NCI-H1105 (cell line): Measurements from ENCODE around the gene COX15.
"Not testable (repeated sequence)": the region's sequence is repeated elsewhere in the genome, so short reads cannot be mapped to it uniquely, and the experiment has no call there.

Experiments used
- DNase-seq: peaks from one replicate; lab custom pipeline; 2025; lab: John Stamatoyannopoulos, UW

COX15 gene

GRCh38 chr10:99732033-99732842, at the start of gene COX15, which contains the start of gene CUTC:
COX15 (minus strand) TSS chr10:99732127; CDS start chr10:99732049, 78 bp downstream.
CUTC (plus strand) TSS chr10:99732234; CDS start chr10:99732349, 115 bp downstream.
- DNase-seq: peak; percentile 88

DNA sequence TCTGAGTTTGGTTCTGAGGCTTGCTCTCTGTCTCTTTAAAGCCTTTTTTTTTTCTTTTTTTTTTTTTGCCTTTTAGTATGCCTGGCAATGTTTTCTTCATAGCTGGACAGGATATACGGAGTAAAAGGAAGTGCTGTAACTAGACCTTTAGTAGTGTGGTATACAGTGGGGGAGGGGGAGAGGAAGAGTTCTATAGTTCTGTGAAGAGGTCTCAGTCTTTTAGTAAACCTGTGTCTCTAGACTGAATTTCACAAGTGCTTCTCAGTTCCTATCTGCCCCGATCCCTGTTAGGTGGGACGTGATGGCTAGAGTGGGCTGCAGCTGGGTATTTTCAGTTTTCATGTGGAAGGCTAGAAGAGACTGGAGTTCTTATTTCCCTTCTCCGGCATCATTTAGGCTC, 47.4 kb upstream of the COX15 start:
- no peak for DNase-seq

DNA sequence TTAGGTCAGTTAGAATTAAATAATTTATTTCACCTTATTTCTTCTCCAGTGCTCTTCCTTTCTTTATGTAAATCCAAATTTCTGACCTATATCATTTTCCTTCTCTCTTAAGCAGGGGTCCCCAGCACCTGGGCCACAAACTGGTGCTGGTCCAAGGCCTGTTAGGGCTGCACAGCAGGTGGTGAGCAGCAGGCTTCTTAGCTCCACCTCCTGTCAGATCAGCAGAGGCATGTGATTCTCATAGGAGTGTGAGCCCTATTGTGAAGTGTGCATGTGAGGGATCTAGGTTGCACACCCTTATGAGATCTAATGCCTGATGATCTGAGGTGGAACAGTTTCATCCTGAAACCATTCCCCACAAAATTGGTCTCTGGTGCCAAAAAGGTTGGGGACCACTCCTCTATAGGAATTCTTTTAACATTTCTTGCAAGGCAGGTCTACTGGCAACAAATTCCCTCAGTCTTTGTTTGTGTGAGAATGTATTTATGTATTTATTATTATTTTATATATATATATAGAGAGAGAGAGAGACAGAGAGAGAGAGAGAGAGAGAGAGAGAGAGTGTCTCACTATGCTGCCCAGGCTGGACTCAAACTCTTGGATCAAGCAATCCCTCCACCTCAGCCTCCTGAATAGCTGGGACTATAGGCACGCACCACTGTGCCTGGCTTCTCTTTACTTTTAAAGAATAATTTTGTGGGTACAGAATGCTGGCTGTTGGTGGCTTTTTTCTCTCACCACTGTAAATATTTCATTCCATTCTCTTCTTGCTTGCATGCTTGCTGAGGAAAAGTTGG, 46.2 kb upstream of the COX15 start:
- no peak for DNase-seq

DNA sequence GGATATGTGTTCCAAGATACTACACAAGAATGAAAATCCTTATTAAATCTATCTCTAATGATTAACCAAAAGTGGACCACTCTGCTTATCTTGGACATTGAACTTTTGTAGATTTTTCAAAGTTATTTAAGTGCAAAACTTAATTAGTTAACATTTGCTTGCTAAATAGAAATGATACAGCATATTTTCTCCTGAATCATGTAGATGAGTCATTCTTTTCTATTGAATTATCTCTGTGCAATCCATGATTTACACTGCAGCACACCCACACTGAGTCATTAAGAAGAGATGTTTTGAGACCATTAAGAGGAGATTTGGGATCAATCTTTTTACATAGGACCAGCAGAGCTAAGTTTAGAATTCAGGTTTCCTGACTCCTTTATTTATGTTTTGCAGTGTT, 43.9 kb upstream of the COX15 start:
- DNase-seq: no peak

GRCh38 chr10:99770408-99771045, 38.6 kb upstream of the COX15 start:
- DNase-seq: no peak

- no peak for DNase-seq
Observed at GRCh38 chr10:99769706-99770105, 37.8 kb upstream of the COX15 start.

GRCh38 chr10:99768556-99768955, 36.6 kb upstream of the COX15 start:
- DNase-seq: no peak

GRCh38 chr10:99767901-99768300, 36.0 kb upstream of the COX15 start:
- DNase-seq: no peak

DNA sequence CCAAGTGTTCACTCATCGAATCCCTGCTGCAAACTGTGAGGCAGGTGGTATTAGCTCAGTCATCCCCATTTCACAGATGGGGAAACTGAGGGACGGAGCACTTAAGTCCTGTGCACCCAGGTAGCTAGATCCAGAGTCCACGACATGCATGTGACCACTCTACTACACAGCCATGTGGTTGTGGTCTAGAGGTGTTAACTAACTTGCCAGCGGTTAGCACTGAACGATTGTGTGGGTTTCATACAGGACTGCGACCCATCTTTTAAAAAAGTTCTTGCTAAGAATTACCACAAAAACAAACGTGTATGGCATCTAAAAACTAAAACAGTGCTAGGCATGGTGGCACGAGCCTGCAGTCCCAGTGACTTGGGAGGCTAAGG, 34.4 kb upstream of the COX15 start:
- no peak for DNase-seq

GRCh38 chr10:99765672-99766301, 33.9 kb upstream of the COX15 start:
- DNase-seq: no peak

- no peak for DNase-seq
Observed at GRCh38 chr10:99761365-99761764, 29.4 kb upstream of the COX15 start.

DNA sequence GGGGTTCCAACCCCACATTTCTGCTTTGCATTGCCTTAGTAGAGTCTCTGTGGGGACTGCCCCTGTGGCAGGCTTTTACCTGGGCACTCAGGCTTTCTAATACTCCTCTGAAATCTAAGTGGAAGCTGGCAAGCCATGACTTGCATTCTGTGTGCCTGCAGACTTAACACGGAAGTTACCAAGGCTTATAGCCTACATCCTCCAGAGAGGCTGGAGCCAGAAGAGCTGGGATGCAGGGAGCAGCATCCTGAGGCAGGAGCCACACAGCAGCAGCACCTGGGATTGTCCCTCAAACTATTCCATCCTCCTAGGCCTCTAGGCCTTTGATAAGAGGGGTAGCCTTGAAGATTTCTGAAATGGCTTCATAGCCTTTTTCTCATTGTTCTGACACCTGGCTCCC, 28.4 kb upstream of the COX15 start:
- DNase-seq: no peak

GRCh38 chr10:99758211-99758891, 26.4 kb upstream of the COX15 start:
- DNase-seq: no peak

DNA sequence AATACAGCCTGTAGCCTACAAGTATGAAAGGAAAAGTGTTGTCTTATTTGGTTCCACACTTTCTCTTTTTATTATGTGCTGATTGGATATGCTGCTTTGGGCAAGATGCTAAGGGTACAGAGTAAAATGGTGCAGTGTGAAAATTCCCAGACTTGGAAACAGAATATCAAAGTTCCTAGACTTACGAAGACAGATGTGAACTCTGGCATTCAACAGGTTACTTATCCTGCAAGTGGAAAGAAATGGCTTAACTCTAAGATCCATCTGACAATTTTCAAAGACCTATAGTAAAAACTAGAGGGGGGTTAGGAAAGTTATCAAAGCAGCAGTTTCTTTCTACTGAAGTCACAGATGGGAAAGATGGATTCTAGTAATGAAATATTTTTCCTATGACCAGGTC, 24.2 kb upstream of the COX15 start:
- no peak for DNase-seq

- DNase-seq: no peak
Observed at GRCh38 chr10:99754670-99755069, 22.7 kb upstream of the COX15 start.

DNA sequence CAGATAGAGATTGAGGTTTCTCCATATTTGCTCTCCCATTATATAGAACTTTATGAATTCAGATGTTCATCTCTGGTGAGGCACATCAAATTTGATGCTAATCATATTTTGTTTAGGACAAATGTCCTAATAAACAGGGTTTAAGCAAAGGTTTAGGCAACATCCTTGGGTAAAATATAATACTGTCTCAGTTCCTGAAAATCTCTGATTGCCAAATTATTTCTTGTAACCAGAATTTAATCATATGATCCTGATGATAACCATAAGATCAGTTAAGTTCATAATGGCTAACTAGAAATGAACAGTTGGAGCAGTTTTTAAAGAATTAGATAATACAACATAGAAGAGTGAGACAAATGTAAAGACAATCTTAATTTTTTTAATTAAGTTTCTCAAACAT, 18.7 kb upstream of the COX15 start:
- DNase-seq: no peak

GRCh38 chr10:99748823-99749451, 17.0 kb upstream of the COX15 start:
- DNase-seq: no peak

DNA sequence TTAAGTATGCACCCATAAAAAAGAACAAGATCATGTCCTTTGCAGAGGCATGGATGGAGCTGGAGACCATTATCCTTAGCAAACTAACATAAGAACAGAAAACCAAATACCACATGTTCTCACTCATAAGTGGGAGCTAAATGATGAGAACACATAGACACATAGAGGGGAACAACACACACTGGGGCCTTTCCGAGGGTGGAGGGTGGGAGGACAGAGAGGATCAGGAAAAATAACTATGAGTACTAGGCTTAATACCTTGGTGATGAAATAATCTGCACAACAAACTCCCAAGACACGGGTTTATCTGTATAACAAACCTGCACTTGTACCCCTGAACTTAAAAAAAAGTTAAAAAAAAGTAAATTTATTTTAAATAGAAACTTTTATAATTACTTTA, 14.2 kb upstream of the COX15 start:
- not testable (repeated sequence) for DNase-seq

- no peak for DNase-seq
Observed at GRCh38 chr10:99743841-99744240, 11.9 kb upstream of the COX15 start.

DNA sequence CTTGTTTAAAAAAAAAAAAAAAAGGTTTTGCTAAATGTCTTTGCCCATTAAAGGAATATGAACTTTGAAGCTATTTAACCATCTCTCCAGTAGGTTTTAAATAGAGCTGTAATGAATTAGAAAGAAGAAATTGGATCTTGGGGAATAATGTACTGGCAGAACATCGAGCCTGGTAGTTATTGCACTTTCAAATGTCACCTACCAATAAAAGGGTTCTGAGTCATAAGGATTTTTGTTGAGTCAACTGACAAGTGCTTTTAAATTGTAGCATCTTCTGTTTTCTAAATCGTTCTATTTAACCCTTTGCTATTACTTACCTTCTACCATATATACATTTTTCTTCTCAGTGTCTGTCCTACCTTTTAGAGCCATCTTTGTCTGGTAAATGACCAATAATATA, 10.8 kb upstream of the COX15 start:
- no peak for DNase-seq

GRCh38 chr10:99742254-99742653, 10.3 kb upstream of the COX15 start:
- no peak for DNase-seq
